Neural cell (in vitro differentiated cells): ENCODE results near the gene GATC. TPM values are rescaled to one million over a fixed set of nuclear protein-coding genes. Genes with fewer than 3 reads are reported as not detected.
"Not testable (repeated sequence)": the region's sequence is repeated elsewhere in the genome, so short reads cannot be mapped to it uniquely, and the experiment has no call there.

Experiments
- H2AFZ ChIP-seq: fragments of 200-600, 300-800 bp; sonication (generic), shearing (Covaris generic); 2 replicates; pipeline ENCODE4 v1.6.0; 2014; ENCODE audit warnings: low read depth, mild to moderate bottlenecking, antibody characterized with exemption, low read length, moderate library complexity
- H3F3A ChIP-seq: fragments of 200-600 bp; shearing (Covaris generic); 2 replicates; pipeline ENCODE4 v1.6.1; 2016; ENCODE audit warnings: mild to moderate bottlenecking, moderate library complexity, mixed read lengths, antibody characterized with exemption, low read length; ENCODE audit not compliant: insufficient read depth, poor library complexity, severe bottlenecking
- H3K27ac ChIP-seq: fragments of 200-600, 300-800 bp; sonication (generic), shearing (Covaris generic); 2 replicates; pipeline ENCODE4 v1.5.1; 2014; ENCODE audit warnings: mild to moderate bottlenecking, low read length, moderate library complexity
- H3K27me3 ChIP-seq: fragments of 300-800, 200-600 bp; sonication (generic), shearing (Covaris generic); 2 replicates; pipeline ENCODE4 v1.6.0; 2014; ENCODE audit warnings: mild to moderate bottlenecking, low read depth, low read length, moderate library complexity; ENCODE audit not compliant: insufficient read depth
- H3K36me3 ChIP-seq: fragments of 300-800, 200-600 bp; sonication (generic), shearing (Covaris generic); 2 replicates; pipeline ENCODE4 v1.5.1; 2014; ENCODE audit warnings: mild to moderate bottlenecking, antibody characterized with exemption, low read length, moderate library complexity; ENCODE audit not compliant: insufficient read depth
- H3K4me2 ChIP-seq: fragments of 300-800, 200-600 bp; sonication (generic), shearing (Covaris generic); 2 replicates; pipeline ENCODE4 v1.6.0; 2014; ENCODE audit warnings: mild to moderate bottlenecking, low read length
- H3K4me3 ChIP-seq: fragments of 300-800, 200-600 bp; sonication (generic), shearing (Covaris generic); 2 replicates; pipeline ENCODE4 v1.5.1; 2014; ENCODE audit warnings: mild to moderate bottlenecking, low read length, moderate library complexity
- H3K79me2 ChIP-seq: fragments of 200-600 bp; shearing (Covaris generic); replicated peaks from 2 replicates; pipeline ENCODE4 v1.6.0; 2014; ENCODE audit warnings: mild to moderate bottlenecking, low read length, moderate library complexity; ENCODE audit not compliant: insufficient read depth
- H3K9ac ChIP-seq: fragments of 300-800, 200-600 bp; sonication (generic), shearing (Covaris generic); 2 replicates; pipeline ENCODE4 v1.6.1; 2016; ENCODE audit warnings: mild to moderate bottlenecking, low read length, mixed read lengths
- H3K9me2 ChIP-seq: fragments of 200-600 bp; shearing (Covaris generic); 2 replicates; pipeline ENCODE4 v1.6.1; 2016; ENCODE audit warnings: mild to moderate bottlenecking, low read length, mixed read lengths; ENCODE audit not compliant: insufficient read depth
- H3K9me3 ChIP-seq: fragments of 200-600, 300-800 bp; sonication (generic), shearing (Covaris generic); 2 replicates; pipeline ENCODE4 v1.6.1; 2016; ENCODE audit warnings: mild to moderate bottlenecking, mixed run types, low read length, moderate library complexity, mixed read lengths
- H4K20me1 ChIP-seq: fragments of 200-600 bp; shearing (Covaris generic); 2 replicates; pipeline ENCODE4 v1.6.1; 2016; ENCODE audit warnings: mild to moderate bottlenecking, mixed run types; ENCODE audit not compliant: insufficient read depth
- CTCF ChIP-seq: fragments of 450-650 bp; IDR thresholded peaks from 2 replicates; pipeline ENCODE4 v1.5.1; 2014; ENCODE audit warnings: antibody characterized with exemption, mild to moderate bottlenecking, moderate library complexity; ENCODE audit not compliant: poor library complexity, severe bottlenecking
- EP300 ChIP-seq: fragments of 450-650 bp; conservative IDR thresholded peaks from 2 replicates; pipeline ENCODE4 v1.6.1; 2014; ENCODE audit warnings: antibody characterized with exemption, mild to moderate bottlenecking, moderate library complexity; ENCODE audit not compliant: poor library complexity, severe bottlenecking
- EZH2 ChIP-seq: fragments of 200-600, 300-800 bp; shearing (Covaris generic), sonication (generic); IDR thresholded peaks from 2 replicates; pipeline ENCODE4 v1.6.1; 2014; ENCODE audit warnings: antibody characterized with exemption, low read length, borderline replicate concordance, mild to moderate bottlenecking; ENCODE audit not compliant: insufficient read depth, poor library complexity, severe bottlenecking
- MXI1 ChIP-seq: fragments of 450-650 bp; conservative IDR thresholded peaks from 2 replicates; pipeline ENCODE4 v1.6.1; 2014; ENCODE audit warnings: antibody characterized with exemption, mild to moderate bottlenecking; ENCODE audit not compliant: poor library complexity, severe bottlenecking
- POLR2AphosphoS5 ChIP-seq: IDR thresholded peaks from 2 replicates; pipeline ENCODE4 v1.6.1; 2012
- RAD21 ChIP-seq: fragments of 450-650 bp; conservative IDR thresholded peaks from 2 replicates; pipeline ENCODE4 v1.6.1; 2014; ENCODE audit warnings: antibody characterized with exemption, mild to moderate bottlenecking, moderate library complexity
- SMC3 ChIP-seq: fragments of 450-650 bp; conservative IDR thresholded peaks from 2 replicates; pipeline ENCODE4 v1.6.1; 2014; ENCODE audit warnings: antibody characterized with exemption, mild to moderate bottlenecking, moderate library complexity; ENCODE audit not compliant: poor library complexity
- TAF1 ChIP-seq: IDR thresholded peaks from 2 replicates; pipeline ENCODE4 v1.6.1; 2012; ENCODE audit warnings: low read depth
- polyA plus RNA-seq: library from polyadenylated mRNA; depleted of rRNA; stranded (reverse); fragments of >200 nt; gene quantifications from 2 replicates; pipeline ENCODE4 v1.2.3, GENCODE V29; 2014
- TF ChIP-seq, protein P1 (sequence below): IDR thresholded peaks from 2 replicates; pipeline ENCODE4 v1.6.1; 2012; ENCODE audit warnings: borderline replicate concordance

GATC gene
- polyA plus RNA-seq, 1 donor from 2014 or later: 45.3 TPM

GRCh38 chr12:120485961-120486881 lies 40.0 kb downstream of the GATC start:
- Histone ChIP-seq H4K20me1 (no peaks in the 10 kb centered on the region), H3K9me2 (no peaks in the 10 kb centered on the region), H3K27me3 (no peaks in the 10 kb centered on the region), H3K9me3 (no peaks in the 10 kb centered on the region), H3K4me3 (no peak overlapping the region), H3K27ac (no peak overlapping the region), H3K36me3 (no peaks in the 10 kb centered on the region), H2AFZ (no peak overlapping the region), H3K9ac (no peak overlapping the region), H3F3A (no peaks in the 10 kb centered on the region), H3K4me2 (no peak overlapping the region), H3K79me2 (no peaks in the 10 kb centered on the region)
- no peak for TF ChIP-seq TAF1
- TF ChIP-seq, protein P1, sequence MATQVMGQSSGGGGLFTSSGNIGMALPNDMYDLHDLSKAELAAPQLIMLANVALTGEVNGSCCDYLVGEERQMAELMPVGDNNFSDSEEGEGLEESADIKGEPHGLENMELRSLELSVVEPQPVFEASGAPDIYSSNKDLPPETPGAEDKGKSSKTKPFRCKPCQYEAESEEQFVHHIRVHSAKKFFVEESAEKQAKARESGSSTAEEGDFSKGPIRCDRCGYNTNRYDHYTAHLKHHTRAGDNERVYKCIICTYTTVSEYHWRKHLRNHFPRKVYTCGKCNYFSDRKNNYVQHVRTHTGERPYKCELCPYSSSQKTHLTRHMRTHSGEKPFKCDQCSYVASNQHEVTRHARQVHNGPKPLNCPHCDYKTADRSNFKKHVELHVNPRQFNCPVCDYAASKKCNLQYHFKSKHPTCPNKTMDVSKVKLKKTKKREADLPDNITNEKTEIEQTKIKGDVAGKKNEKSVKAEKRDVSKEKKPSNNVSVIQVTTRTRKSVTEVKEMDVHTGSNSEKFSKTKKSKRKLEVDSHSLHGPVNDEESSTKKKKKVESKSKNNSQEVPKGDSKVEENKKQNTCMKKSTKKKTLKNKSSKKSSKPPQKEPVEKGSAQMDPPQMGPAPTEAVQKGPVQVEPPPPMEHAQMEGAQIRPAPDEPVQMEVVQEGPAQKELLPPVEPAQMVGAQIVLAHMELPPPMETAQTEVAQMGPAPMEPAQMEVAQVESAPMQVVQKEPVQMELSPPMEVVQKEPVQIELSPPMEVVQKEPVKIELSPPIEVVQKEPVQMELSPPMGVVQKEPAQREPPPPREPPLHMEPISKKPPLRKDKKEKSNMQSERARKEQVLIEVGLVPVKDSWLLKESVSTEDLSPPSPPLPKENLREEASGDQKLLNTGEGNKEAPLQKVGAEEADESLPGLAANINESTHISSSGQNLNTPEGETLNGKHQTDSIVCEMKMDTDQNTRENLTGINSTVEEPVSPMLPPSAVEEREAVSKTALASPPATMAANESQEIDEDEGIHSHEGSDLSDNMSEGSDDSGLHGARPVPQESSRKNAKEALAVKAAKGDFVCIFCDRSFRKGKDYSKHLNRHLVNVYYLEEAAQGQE: no peak
- no peak for TF ChIP-seq MXI1
- TF ChIP-seq SMC3: no peak
- TF ChIP-seq EZH2: no peak
- TF ChIP-seq RAD21: no peak
- TF ChIP-seq EP300: no peak
- no peak for TF ChIP-seq CTCF
- no peak for TF ChIP-seq POLR2AphosphoS5

DNA sequence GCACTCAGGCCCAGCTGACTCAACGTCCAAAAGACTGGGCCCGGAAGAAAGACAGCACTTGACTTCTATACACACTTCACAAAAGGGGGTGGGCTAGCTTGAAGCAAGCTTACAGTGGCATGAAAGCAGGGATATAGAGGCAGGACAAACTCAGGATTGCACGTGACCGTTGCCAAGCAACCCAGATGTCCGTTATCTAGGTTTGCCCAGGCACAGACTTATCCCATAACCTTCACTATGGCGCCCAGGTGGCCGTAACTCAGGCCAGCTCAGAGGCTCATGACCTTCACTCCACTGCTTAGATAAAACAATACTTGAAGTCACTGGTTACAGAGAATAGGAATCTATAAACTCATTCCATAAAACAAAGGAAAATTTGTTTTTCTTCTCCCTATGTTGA lies 41.3 kb downstream of the GATC start:
- H3K36me3 ChIP-seq, H3K9ac ChIP-seq, H3K4me2 ChIP-seq, H2AFZ ChIP-seq, H3K27me3 ChIP-seq, H4K20me1 ChIP-seq, H3K9me3 ChIP-seq, H3K9me2 ChIP-seq, H3K4me3 ChIP-seq, H3K79me2 ChIP-seq, H3K27ac ChIP-seq, H3F3A ChIP-seq: not testable (repeated sequence)
